ENCODE data around the gene ALDH1A2.
"Not testable (repeated sequence)": the region's sequence is repeated elsewhere in the genome, so short reads cannot be mapped to it uniquely, and the experiment has no call there.

ALDH1A2 gene

DNA sequence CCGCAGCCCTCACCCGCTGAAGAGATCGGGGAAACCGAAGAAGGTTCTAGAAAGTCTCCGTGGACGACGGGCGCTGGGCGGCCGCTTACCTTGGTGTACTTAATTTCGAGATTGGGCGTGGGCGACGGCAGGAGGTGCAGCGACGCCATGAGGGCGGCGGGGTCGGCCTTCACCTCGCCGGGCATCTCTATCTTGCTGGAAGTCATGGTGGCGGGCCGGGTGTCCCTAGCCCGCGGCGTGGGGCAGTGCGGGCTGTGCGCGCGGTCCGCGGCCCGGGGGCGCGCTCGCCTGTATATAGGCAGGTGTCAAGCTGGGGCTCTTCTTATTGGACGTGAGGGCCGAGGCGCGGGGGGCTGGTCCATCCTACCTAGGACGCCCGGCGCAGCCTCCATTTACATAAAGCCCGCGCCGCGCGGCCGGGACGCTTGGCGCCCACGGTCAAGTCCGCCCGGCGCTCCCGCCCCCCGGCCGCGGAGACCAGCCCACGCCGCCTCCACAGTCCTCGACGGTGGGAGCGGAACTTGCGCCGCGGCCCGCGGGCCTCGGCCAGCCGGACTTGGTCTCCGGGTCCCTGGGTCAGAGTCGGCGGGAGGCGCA lies at the start of gene ALDH1A2:
Gene ALDH1A2 (minus strand): TSS at position 267 of the 597 bp plus-strand sequence. CDS start 61 bp downstream, at position 206.
- no peak for DNase-seq

DNA sequence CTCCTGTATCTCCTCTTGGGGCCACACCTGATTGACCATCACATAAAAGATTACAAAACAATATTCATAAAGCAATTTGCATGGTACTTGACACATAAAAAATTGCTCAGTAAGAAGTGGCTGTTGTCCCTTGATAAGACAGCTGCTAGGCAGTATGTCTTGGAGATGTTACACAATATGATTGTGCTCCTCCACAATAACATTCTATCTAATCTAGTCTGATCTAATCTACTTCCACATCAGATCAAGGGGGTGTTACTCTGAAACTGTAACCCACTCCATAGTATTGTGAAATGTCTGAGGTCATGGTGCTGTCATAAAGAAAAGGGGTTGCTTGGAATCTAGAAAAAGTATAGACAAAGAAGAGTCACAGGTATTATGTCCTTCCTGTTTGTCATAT lies 49.3 kb upstream of the ALDH1A2 start:
- no peak for DNase-seq

DNA sequence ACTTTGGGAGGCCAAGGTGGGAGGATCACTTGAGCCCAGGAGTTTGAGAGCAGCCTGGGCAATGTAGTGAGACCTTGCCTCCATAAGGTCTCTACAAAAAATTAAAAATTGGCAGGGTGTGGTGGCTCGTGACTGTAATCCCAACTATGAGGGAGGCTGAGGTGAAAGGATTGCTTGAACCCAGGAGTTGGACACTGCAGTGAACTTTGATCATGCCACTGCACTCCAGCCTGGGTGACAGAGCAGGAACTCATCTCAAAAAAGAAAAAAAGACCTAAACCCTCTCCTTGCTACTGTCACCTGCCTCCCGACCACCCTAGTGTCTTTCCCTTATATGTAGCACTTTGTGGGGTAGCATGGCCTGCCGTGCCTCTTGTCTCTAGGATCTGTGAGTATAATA lies 48.9 kb upstream of the ALDH1A2 start:
- no peak for DNase-seq

DNA sequence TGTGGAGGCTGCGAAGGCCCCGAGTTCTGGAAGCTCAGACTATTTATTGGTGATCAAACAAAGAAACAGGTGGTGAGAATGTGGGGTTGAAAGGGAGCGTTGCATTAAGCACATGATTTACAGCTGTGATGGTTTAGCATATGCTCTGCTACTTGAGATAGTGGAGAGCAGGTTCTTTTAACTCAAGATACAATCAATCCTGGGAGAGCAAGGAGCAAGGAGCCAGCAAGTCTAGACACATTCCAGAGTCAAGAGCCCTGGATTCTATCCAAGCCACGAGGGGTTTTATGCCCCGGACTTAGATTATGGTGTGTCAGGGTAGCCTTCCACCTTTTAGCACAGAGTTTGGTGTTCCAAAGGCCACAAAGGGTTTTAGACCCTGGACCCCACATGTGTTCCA lies 47.8 kb upstream of the ALDH1A2 start:
- DNase-seq: not testable (repeated sequence)

DNA sequence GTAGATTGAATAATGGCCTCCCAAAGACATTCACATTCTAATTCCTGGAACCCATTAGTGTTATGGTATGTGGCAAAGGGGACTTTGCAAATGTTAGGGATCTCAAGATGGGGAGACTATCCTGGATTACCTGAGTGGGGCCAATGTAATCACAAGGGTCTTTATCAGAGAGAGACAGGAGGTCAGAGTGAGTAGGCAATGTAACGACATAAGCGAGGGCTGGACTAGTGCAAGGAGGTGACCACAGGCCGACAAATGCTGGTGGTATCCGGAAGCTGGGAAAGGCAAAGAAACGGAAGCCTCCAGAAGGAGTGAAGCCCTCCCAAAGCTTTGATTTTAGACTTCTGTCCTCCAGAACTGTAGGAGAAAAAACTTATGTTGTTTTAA lies 46.2 kb upstream of the ALDH1A2 start:
- no peak for DNase-seq

DNA sequence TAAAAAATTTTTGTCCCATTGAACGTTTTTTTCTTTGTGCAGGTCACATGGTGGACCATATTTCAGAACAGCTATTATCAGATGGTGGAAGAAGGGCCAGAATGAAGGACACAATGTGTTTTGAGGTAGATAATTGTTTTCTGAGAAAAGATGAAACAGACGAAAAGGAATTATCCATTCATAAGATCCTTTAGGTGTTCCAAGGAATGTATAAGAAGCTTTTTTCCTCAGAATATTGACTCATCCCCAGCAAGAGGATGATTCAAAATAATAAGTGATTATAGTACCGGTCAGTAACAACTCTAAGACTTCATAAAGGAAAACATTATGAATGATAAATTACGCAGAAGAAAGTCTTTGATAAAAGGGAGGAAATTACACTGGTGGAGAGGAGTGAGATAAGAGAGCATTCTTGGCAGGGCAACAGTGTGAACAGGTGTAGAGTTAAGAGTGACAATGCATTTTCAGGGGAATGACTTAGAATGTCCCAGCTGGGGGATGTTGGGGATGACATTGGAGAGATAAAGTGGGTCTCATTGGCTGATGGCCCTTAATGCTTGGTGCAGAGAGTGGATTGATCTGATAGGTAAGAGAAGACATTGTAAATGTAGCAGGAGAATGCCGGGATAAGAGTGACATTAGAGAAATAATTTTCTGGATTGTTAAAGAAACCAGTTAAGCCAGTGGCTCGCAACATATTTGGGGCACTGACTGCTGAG lies 45.6 kb upstream of the ALDH1A2 start:
- no peak for DNase-seq

- DNase-seq: no peak
Measured at GRCh38 chr15:58109419-58109818, 43.9 kb upstream of the ALDH1A2 start.

DNA sequence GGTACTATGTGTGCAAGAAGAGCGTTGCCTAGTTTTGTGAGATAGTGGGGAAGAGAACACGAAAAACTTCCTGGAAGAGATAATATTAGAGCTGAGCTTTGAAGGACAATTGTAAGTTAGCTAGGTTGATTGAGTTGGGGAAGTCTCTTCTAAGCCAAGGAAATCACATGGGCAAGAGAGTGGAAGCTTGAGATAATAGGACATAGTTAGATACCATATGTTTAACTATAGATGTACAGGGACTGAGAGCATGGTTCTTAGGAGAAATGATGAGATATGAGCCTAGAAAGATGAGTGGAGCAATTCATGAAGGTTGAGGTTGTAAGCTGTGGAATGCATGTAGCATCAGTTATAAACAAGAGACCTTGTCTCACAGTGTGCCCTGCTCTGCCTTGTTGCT lies 42.6 kb upstream of the ALDH1A2 start:
- DNase-seq: no peak

DNA sequence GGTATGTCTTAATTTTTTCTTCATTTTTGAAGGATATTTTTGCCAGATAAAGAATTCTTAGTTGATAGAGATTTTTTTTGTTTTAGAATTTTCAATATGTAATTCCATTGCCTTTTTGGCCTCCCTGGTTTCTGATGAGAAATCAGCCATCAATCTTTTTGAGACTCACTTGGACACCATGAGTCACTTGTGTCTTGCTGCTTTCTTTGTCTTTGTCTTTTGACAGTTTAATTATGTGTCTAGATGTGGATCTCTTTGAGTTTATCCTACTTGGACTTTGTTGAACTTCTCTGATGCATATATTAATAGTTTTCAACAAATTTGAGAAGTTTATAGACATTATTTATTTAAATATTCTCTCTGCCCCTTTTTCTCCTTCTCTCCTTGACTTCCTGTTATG lies 38.0 kb upstream of the ALDH1A2 start:
- no peak for DNase-seq

- no peak for DNase-seq
Measured at GRCh38 chr15:58096529-58097084, 31.1 kb upstream of the ALDH1A2 start.

GRCh38 chr15:58095415-58095814 lies 29.9 kb upstream of the ALDH1A2 start:
- no peak for DNase-seq

- no peak for DNase-seq
Measured at GRCh38 chr15:58087871-58088270, 22.4 kb upstream of the ALDH1A2 start.

DNA sequence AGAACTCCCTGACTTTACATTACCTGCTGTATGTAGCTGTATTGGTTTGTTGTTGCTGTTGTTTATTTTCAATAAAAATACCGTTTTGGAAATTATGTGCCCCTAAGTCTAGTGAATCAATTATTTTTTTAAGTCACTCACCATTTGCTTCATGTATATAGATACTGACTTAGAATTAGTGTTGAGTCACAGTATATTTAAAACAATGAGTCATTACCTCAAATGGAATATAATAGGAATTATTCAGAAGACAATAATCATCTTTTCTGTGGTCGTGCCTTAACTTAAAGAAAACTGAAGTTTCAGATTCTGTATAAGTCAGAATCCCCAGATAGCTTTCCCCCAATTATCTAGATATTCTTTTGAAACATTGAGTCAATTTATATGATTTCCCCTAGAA lies 21.0 kb upstream of the ALDH1A2 start:
- no peak for DNase-seq

DNA sequence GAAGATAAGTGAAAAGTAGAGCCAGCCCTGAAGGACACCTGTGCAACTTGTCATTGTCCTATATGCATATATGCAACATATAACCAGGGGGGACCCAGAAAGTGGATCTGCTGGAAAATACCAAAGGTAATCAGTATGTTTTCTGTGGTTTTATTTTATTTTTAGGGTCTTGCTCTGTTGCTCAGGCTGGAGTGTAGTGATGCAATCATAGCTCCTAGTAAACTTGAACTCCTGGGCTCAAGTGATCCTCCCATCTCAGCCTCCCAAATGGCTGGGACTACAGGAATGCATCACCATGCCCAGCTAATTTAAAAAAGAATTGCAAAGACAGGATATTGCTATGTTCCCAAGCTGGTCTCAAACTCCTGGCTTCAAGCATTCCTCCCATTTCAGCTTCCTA lies 18.0 kb upstream of the ALDH1A2 start:
- DNase-seq: no peak

- no peak for DNase-seq
Measured at GRCh38 chr15:58081891-58082290, 16.4 kb upstream of the ALDH1A2 start.

GRCh38 chr15:58081456-58081855 lies 15.9 kb upstream of the ALDH1A2 start:
- DNase-seq: no peak

- not testable (repeated sequence) for DNase-seq
Measured at GRCh38 chr15:58080959-58081358, 15.4 kb upstream of the ALDH1A2 start.

DNA sequence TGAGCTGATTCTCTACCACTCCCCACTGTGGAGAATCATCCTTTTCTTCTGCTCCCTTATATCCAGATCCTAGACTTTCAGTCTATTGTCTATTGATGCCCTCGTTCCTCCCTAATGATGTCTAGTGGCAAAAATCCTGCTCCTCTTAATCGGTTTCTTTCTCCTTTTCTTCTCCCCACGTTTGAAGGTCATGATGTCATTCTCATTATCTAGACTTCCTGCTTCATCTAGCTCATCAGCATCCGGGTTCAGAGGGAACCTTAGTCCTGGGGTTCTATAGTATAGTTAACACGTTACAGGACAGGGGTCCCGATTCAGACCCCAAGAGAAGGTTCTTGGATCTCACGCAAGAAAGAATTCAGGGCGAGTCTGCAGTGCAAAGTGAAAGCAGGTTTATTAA lies 14.9 kb upstream of the ALDH1A2 start:
- no peak for DNase-seq

- no peak for DNase-seq
Measured at GRCh38 chr15:58078591-58078990, 13.1 kb upstream of the ALDH1A2 start.

- DNase-seq: no peak
Measured at GRCh38 chr15:58077427-58077826, 11.9 kb upstream of the ALDH1A2 start.

- DNase-seq: no peak
Measured at GRCh38 chr15:58074452-58074851, 8.9 kb upstream of the ALDH1A2 start.

- peak; percentile 67 for DNase-seq
Measured at GRCh38 chr15:58070801-58071418, 5.4 kb upstream of the ALDH1A2 start.

DNA sequence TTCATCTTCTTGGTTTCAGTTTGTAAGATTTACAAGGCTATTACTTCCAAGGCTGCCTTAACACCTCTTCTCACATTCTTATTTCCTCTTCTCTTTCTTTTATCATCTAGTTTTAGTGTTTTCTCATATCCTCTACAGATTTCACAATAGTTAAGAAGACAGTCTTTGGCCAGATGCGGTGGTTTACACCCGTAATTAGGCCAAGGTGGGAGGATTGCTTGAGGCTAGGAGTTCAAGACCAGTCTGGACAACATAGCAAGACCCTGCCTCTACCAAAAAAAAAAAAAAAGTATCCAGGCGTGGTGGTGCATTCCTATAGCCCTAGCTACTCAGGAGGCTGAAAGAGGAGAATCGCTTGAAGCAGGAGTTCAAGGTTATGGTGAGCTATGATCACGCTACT lies 3.5 kb upstream of the ALDH1A2 start:
- DNase-seq: no peak
